Ascending aorta (tissue), 2 donors: ENCODE measurements around the gene AKAP14. TPM values are rescaled to one million over a fixed set of nuclear protein-coding genes. Genes with fewer than 3 reads are reported as not detected.
"Not testable (repeated sequence)": the region's sequence is repeated elsewhere in the genome, so short reads cannot be mapped to it uniquely, and the experiment has no call there.

Source experiments
- DNase-seq, 2 donors: peaks; one replicate each; pipeline ENCODE4 v3.0.0-alpha.2; 2019; ENCODE audit warnings: low spot score in 2 of 2
- H3K27ac ChIP-seq, 2 donors: fragments of 200-600 bp; sonication (generic); one replicate each; pipeline ENCODE4 v1.5.1; 2016 to 2017; ENCODE audit warnings: mild to moderate bottlenecking in 1 of 2
- H3K27me3 ChIP-seq: fragments of 200-600 bp; sonication (generic); one replicate; pipeline ENCODE4 v1.5.1; 2017
- H3K36me3 ChIP-seq, 2 donors: fragments of 200-600 bp; sonication (generic); one replicate each; pipeline ENCODE4 v1.5.1; 2016
- H3K4me1 ChIP-seq, 2 donors: fragments of 200-600 bp; sonication (generic); one replicate each; pipeline ENCODE4 v1.5.1; 2016 to 2017; ENCODE audit warnings: mild to moderate bottlenecking in 1 of 2
- H3K4me3 ChIP-seq, 2 donors: fragments of 200-600 bp; sonication (generic); one replicate each; pipeline ENCODE4 v1.5.1; 2016 to 2017; ENCODE audit warnings: mild to moderate bottlenecking in 1 of 2
- H3K9me3 ChIP-seq, 2 donors: fragments of 200-600 bp; sonication (generic); one replicate each; pipeline ENCODE4 v1.5.1; 2016
- CTCF ChIP-seq, 3 experiments: fragments of 200-600 bp in 2 of 3; fragments of 450-650 bp in 1 of 3; sonication (generic) in 2 of 3; IDR thresholded peaks; one replicate each; pipeline ENCODE4 v1.5.1; 2016 to 2019; ENCODE audit warnings: antibody characterized with exemption in 3 of 3, mild to moderate bottlenecking in 1 of 3, moderate library complexity in 1 of 3
- intact Hi-C: fragments of 100-400 bp; cut with DNase I; formaldehyde crosslinking; loops from one replicate; pipeline ENCODE4 v1.15.1; 2023
- total RNA-seq: library from RNA; depleted of rRNA; stranded (reverse); fragments of >200 nt; gene quantifications from one replicate; pipeline ENCODE4 v1.1.0, GENCODE V29; 2016

The AKAP14 gene
- total RNA-seq, 1 donor from 2014 or later = not detected

DNA sequence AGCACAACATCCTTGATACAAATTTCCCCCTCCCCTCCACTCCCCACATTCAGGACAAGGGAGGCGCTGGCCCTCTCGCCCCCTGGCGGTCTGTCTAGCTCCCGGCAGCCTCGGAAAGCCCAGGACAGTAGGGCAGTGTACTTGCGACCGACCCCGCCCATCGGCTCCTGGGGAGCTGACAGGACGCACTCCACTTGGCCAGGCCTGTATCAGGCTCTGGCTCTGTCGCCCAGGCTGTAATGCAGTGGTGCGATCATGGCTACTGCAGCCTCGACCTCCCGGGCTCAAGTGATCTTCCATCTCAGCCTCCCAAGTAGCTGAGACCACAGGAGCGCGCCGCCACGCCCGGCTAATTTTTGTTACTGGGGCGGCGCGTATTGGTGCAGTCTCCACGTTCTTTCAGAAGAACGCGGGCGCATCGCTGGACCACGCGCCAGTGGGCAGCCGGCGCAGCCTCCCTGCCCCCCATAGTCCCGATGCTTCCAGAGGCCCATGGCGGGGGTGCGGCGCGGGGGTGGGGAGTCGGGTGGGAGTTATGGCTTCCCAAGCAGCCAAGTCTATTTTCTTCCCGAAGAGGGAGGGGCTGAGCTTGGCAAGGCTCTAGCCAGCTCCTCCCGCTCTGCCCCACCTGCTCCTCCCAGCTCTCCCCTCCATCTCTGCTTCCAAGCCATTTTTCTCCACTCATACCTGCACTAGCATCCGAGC is 7.8 kb upstream of the AKAP14 start:
- DNase-seq = no peak
- TF ChIP-seq CTCF (IDR thresholded peaks at IDR 0.05) = peak in 2 of 3 experiments; percentile 19 to 34
- no peaks in the 10 kb centered on the region for H3K9me3 ChIP-seq
- no peak overlapping the region for H3K27ac ChIP-seq
- peak overlapping the region; percentile 5 to 38 for H3K4me3 ChIP-seq
- H3K27me3 ChIP-seq = no peaks in the 10 kb centered on the region
- intact Hi-C loops = no loop called here
- no peaks in the 10 kb centered on the region for H3K4me1 ChIP-seq
- no peaks in the 10 kb centered on the region for H3K36me3 ChIP-seq

GRCh38 chrX:119890626-119891025 is 5.1 kb upstream of the AKAP14 start:
- intact Hi-C loops, H3K4me3 ChIP-seq, H3K4me1 ChIP-seq, H3K27ac ChIP-seq, H3K36me3 ChIP-seq, H3K9me3 ChIP-seq, DNase-seq, H3K27me3 ChIP-seq: not testable (repeated sequence)

DNA sequence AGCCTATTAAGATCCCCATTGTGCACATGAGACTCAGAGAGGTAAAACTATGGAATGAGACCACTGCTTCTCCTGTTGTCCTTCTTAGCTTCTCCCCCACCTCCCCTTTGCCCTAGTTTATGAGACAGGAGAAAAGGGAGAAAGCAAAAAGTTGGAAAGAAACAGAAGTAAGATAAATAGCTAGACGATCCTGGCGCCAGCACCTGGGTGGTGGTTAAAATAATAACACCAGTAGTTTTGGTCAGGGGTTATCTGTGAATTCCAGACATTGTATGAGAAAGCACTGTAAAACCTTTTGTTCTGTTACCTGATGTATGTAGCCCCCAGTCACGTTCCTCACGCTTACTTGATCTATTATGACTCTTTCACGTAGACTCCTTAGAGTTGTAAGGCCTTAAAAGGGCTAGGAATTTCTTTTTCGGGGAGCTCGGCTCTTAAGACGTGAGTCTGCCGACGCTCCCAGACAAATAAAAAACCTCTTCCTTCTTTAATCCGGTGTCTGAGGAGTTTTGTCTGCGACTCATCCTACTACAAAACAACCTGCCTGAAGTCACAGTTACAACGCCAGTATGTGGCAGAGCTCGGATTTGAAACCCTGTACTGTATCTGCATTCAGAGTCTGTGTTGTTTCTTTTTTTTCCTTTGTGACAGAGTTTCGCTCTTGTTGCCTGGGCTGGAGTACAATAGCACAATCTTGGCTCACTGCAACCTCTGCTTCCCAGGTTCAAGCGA is 3.6 kb upstream of the AKAP14 start:
- intact Hi-C loops, DNase-seq, H3K9me3 ChIP-seq, H3K27ac ChIP-seq, H3K4me3 ChIP-seq, H3K36me3 ChIP-seq, H3K4me1 ChIP-seq, H3K27me3 ChIP-seq: not testable (repeated sequence)

DNA sequence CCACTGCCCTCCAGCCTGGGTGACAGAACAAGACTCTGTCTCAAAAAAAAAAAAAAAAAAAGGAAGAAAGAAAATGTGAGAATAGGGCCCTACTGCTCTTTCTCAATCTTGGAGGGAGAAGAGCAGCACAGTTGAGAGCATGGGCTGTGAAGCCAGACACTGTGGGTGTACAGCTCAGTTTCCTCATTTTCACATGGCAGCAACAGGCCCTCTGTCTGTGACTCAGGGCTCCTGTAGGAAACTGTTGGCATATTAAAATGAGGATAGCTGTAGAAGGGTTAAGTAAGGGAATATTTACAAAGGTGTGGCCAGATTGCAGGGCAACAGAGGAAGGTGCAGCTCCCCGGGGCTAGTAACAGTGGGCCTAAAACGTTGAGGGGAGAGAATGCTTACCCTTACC is 3.4 kb downstream of the AKAP14 start:
- H3K9me3 ChIP-seq = no peaks in the 10 kb centered on the region
- intact Hi-C loops = no loop called here
- H3K4me3 ChIP-seq = no peak overlapping the region
- DNase-seq = no peak
- H3K4me1 ChIP-seq = no peaks in the 10 kb centered on the region
- no peak overlapping the region for H3K27ac ChIP-seq
- TF ChIP-seq CTCF (IDR thresholded peaks at IDR 0.05) = no peak
- H3K36me3 ChIP-seq = no peaks in the 10 kb centered on the region
- no peaks in the 10 kb centered on the region for H3K27me3 ChIP-seq

- Histone ChIP-seq H3K9me3 (no peaks in the 10 kb centered on the region), H3K4me3 (no peak overlapping the region), H3K36me3 (no peaks in the 10 kb centered on the region), H3K27me3 (no peaks in the 10 kb centered on the region), H3K27ac (no peak overlapping the region), H3K4me1 (no peaks in the 10 kb centered on the region)
- TF ChIP-seq CTCF (IDR thresholded peaks at IDR 0.05) = no peak
- DNase-seq = no peak
- intact Hi-C loops = no loop called here
Observed at GRCh38 chrX:119900976-119901375, 5.3 kb downstream of the AKAP14 start.

- no peaks in the 10 kb centered on the region for H3K27me3 ChIP-seq
- no peak overlapping the region for H3K27ac ChIP-seq
- no peak overlapping the region for H3K4me3 ChIP-seq
- intact Hi-C loops = no loop called here
- no peaks in the 10 kb centered on the region for H3K9me3 ChIP-seq
- H3K36me3 ChIP-seq = no peaks in the 10 kb centered on the region
- no peaks in the 10 kb centered on the region for H3K4me1 ChIP-seq
- no peak for DNase-seq
- TF ChIP-seq CTCF (IDR thresholded peaks at IDR 0.05) = no peak
Observed at GRCh38 chrX:119916310-119916709, 20.6 kb downstream of the AKAP14 start.
